GM19463 (cell line): ENCODE results near the gene PCSK7.

Source experiments
- ATAC-seq: cut with Tn5 transposase; IDR thresholded peaks from one replicate; pipeline ENCODE4 v1.9.1; 2021; ENCODE audit warnings: mild to moderate bottlenecking, moderate library complexity; ENCODE audit not compliant: unreplicated experiment

The PCSK7 gene

GRCh38 chr11:117199916-117200812 is 31.7 kb downstream of the PCSK7 start:
- ATAC-seq, result no peak

- ATAC-seq, result no peak
Observed at GRCh38 chr11:117199053-117199915, 32.6 kb downstream of the PCSK7 start, which contains the start of gene TAGLN. Gene TAGLN, plus strand, starts transcription at chr11:117199370. Its CDS starts 3,644 bp downstream, at chr11:117203014.

GRCh38 chr11:117198613-117199012 is 33.3 kb downstream of the PCSK7 start:
- no peak for ATAC-seq

- no peak for ATAC-seq
Observed at GRCh38 chr11:117197516-117198456, 34.1 kb downstream of the PCSK7 start.

GRCh38 chr11:117197006-117197405 is 34.9 kb downstream of the PCSK7 start:
- no peak for ATAC-seq

- no peak for ATAC-seq
Observed at GRCh38 chr11:117195761-117196160, 36.1 kb downstream of the PCSK7 start.

GRCh38 chr11:117195258-117195657 is 36.6 kb downstream of the PCSK7 start:
- no peak for ATAC-seq

GRCh38 chr11:117194267-117194666 is 37.6 kb downstream of the PCSK7 start:
- no peak for ATAC-seq

- no peak for ATAC-seq
Observed at GRCh38 chr11:117193130-117194020, 38.5 kb downstream of the PCSK7 start.

- ATAC-seq, result no peak
Observed at GRCh38 chr11:117192401-117192875, 39.4 kb downstream of the PCSK7 start.

GRCh38 chr11:117191680-117192400 is 40.0 kb downstream of the PCSK7 start:
- ATAC-seq, result no peak

GRCh38 chr11:117189941-117190544 is 41.8 kb downstream of the PCSK7 start:
- peak; percentile 6 for ATAC-seq

- ATAC-seq, result peak; percentile 84
Observed at GRCh38 chr11:117189191-117189940, 42.5 kb downstream of the PCSK7 start.

GRCh38 chr11:117188620-117189081 is 43.2 kb downstream of the PCSK7 start:
- ATAC-seq, result no peak

- ATAC-seq, result no peak
Observed at GRCh38 chr11:117187799-117188481, 43.9 kb downstream of the PCSK7 start.

- no peak for ATAC-seq
Observed at GRCh38 chr11:117187428-117187798, 44.5 kb downstream of the PCSK7 start.

- no peak for ATAC-seq
Observed at GRCh38 chr11:117187007-117187406, 44.9 kb downstream of the PCSK7 start.
